GM19099 (cell line): ENCODE data around the gene ZNF714.

Source experiments
- POLR2A ChIP-seq: IDR thresholded peaks from 3 replicates; pipeline ENCODE4 v1.6.1; 2011; ENCODE audit warnings: low read depth; ENCODE audit not compliant: insufficient read length; ENCODE audit errors: extremely low read depth

The ZNF714 gene

DNA sequence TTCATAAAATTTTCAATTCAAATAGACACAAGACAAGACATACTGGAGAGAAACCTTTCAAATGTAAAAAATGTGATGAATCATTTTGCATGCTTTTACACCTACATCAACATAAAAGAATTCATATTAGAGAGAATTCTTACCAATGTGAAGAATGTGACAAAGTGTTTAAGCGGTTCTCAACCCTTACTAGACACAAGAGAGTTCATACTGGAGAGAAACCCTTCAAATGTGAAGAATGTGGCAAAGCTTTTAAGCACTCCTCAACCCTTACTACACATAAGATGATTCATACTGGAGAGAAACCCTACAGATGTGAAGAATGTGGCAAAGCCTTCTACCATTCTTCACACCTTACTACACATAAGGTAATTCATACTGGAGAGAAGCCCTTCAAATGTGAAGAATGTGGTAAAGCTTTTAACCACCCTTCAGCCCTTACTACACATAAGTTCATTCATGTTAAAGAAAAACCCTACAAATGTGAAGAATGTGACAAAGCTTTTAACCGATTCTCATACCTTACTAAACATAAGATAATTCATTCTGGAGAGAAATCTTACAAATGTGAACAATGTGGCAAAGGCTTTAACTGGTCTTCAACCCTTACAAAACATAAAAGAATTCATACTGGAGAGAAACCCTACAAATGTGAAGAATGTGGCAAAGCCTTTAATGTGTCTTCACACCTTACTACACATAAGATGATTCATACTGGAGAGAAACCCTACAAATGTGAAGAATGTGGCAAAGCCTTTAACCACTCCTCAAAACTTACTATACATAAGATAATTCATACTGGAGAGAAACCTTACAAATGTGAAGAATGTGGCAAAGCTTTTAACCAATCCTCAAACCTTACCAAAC, 35.3 kb downstream of the ZNF714 start:
- no peak for TF ChIP-seq POLR2A

DNA sequence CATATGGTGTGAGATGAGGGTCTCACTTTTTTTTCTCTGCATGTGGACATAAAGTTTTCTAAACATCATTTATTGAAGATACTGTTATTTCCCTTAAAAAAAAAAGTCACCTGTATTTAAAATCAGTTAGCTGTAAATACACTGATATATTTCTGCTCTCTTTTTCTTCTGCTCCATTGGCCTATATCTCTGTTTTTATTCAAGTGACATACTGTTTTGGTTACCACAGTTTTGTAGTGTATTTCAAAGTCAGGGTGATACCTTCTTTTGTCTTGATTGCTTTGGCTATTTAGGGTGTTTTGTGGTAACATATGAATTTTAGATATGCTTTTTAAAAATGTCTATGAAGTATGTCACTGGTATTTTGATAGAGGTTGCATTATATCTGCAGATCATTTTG, 44.1 kb downstream of the ZNF714 start:
- TF ChIP-seq POLR2A, result no peak

DNA sequence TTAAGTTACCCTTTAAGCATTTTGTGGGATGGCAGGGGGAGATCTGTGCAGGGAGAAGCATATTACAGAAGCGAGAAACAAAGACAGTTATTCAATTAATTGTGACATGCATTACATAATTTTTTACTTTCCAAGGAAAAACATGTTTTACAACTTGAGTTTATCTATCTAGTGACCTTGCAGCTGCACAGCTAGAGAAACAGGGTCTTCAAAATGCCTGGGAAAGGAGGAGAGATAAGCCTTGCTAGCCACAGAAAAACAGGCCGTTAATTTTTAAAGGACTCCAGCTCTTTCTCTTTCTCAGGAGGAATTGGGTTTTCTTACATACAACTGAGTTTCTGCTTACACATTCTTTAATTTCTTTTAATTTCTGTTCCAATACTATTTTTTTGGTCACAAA, 45.0 kb downstream of the ZNF714 start:
- TF ChIP-seq POLR2A, result no peak

DNA sequence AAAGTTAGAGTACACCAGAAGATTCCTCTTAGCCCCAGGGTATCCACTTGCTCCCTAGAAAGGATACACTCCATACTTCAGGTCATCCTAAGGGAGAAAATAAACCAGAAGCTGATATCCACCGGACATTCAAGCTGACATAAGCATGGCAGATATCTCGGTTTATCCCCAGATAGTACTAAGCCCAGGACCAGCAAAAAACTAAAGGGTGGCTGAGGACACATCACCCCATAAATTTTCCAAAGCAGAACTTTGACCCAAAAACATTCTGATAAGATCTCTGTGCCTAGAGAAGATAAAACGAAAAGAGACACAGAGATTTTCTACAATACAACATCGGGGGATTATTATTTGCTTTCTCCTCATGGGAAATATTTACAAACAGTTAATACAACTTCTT, 45.9 kb downstream of the ZNF714 start:
- TF ChIP-seq POLR2A, result no peak

DNA sequence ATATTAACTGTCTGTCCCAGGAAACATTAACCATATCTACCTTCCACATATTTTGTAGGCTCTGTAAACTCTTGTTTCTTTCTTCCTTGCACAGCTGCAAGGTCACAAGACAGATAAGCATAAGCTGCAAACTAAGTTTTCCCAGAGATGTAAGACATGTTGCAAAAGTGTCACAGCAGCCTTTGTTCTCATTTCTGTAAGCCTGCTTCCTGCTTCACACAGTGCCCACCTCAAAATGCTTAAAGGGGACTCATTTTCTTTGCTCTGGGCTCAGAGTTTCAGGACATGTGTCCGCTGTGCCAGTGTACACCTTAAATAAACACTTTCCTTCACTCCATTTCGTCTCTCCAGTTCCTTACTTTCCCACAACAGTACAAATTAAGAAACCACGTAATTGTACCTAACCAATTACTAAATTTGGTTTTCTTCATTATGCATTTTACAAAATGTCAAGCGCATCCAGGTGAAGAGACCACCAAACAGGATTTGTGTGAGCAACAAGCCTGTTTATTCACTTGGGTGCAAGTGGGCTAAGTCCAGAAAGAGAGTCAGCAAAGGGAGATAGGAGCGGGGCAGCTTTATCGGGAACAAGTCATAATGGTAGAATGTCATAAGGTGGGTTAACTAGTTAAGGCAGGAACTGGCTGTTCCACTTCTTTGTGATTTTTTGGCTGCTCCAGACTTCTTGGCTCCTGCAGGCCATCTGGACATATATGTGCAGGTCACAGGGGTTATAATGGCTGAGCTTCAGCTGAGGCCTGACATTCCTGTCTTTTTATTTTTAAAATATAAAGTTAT, 47.1 kb downstream of the ZNF714 start:
- TF ChIP-seq POLR2A, result no peak

DNA sequence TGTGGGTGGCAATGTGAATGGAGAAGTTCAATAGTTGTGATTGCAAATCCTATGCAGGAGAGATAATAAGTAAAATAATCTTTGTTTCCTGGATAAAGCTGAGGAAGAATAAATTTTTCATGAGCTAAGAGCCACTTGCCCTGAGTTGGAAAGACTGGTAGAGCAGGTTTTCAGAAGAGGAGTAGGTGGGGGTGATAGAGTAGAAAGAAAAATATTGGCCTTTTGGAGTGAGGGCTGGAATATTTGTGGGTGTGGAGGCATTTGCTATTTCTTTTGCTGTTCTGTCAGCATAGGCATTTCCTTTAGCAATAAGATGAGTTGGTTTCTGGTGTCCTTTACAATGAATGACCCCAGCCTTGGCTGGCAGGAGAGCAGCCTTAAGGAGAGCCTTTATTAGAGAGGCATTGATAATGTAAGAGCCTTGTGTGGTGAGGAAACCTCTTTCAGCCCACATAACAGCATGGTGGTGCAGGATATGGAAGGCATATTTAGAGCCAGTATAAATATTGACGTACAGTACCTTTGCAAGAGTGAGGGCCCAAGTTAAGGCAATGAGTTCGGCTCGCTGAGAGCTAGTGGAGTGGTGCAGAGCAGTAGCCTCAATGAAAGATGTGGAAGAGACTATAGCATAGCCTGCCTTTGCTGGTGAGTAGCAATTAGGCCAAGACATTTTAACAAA, 48.2 kb downstream of the ZNF714 start:
- no peak for TF ChIP-seq POLR2A

DNA sequence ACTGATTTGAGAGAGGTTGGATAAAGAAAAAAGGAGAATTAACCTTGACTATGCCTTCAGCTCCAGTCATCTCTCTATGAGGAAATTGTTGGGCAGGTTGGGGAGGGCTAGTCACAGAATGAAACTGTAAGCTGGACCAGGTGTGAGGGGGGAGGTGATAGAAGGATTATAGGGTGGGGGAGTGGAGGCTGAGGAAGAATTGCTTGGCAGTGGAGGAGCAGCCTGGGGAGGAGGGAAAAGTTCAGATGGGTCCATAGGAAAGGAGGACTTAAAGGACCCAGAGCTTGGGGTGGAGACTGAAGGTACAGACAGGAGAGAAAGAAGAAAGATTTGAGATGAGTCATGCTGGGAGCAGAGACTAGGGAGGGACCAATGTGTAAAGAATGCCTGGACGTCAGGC, 51.6 kb downstream of the ZNF714 start:
- no peak for TF ChIP-seq POLR2A

DNA sequence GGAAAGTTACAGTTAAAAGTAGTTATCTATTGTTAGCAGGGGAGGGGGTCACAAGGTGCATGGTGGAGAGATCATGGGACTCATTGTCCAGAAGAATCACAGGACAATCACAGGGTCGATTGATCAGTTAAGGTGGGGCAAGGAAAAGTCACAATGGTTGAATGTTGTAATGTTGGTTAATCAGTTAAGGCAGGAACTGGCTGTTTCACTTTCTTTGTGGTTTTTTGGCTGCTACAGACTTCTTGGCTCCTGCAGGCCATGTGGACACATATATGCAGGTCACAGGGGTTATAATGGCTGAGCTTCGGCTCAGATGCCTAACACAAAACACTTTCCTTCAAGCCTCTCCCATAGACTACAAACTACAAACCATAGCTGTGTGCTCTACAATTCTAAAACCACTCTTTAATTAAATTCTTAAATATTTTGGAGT, 52.9 kb downstream of the ZNF714 start:
- no peak for TF ChIP-seq POLR2A

DNA sequence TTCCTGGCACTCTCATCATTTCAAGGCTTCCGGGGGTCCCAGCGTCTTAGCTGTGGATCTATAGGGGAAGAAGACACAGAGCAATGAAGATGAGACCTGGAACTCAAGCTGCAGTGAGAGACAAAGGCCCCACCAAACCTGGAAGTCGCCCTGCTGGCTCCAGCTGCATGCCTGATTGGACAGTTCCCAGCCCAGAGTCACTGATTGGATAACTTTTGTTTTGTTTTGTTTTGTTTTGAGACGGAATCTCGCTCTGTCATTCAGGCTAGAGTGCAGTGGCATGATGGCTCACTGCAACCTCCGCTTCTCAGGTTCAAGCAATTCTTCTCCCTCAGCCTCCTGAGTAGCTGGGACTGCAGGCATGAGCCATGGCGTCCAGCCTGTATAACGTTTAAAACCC, 53.4 kb downstream of the ZNF714 start:
- TF ChIP-seq POLR2A, result no peak

DNA sequence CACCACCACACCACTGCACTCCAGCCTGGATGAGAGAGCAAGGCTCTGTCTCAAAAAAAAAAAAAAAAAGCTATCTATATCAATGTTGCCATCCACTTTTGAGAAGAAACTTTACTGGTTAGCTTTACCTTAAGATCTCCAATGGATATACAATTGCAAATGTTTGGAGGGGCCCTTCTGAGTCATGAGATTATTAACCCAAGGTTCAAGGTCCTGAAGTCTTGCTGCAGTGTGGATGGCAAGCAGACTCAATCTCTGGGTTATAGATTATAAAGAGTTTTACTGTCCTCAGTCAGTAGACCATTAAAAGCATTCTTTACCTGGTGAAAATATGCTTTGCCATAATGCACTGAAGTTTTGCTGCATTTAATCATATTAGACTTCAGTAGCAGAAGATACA, 56.1 kb downstream of the ZNF714 start:
- TF ChIP-seq POLR2A, result no peak

DNA sequence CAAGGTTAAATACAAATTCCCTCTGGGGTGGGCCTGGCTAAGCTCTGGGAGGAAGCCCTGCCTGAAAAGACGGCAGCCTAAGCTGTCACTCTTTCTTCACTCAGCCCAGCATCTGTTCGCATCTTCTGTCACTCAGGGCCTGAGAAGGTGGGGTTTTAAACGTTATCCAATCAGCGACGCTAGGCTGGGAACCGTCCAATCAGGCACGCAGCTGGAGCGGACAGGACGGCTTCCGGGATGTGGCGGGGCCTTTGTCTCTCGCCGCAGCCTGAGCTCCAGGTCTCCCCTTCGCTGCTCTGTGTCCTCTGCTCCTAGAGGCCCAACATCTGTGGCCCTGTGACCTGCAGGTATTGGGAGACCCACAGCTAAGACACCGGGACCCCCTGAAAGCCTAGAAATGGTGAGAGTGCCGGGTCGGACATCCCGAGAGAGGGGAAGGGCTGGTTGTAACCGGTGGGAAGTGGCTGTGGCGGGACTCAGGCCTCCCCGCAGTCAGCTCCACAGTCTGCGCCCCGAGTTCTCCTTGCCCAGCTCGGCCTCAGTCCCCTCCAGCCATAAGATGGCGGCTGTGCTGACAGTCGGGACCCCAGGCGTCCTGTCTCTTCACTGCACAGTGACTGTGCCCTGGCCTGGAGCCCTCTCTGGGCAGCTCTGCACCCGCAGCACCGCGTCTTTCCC, 59.9 kb downstream of the ZNF714 start, which contains the start of gene ZNF431:
TSS of gene ZNF431 (plus strand) at position 254 of the 678 bp plus-strand sequence. CDS start at position 398, 144 bp downstream.
- peak; percentile 86 for TF ChIP-seq POLR2A

DNA sequence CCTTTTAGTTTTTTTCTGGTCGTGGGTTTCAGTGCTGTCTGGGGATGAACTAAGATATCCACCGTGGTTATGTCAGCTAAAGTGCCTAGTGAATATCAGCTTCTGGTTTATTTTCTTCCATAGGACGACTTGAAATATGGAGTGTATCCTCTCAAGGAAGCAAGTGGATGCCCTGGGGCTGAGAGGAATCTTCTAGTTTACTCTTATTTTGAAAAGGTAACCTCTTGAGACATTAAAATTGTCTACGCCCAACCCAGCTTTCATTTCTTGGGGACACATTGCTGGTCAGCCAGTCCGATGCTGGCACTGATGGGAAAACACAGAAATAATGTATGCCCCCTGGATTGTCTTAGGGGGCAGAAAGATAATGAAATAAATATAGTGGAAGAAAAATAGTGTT, 61.4 kb downstream of the ZNF714 start:
- no peak for TF ChIP-seq POLR2A

DNA sequence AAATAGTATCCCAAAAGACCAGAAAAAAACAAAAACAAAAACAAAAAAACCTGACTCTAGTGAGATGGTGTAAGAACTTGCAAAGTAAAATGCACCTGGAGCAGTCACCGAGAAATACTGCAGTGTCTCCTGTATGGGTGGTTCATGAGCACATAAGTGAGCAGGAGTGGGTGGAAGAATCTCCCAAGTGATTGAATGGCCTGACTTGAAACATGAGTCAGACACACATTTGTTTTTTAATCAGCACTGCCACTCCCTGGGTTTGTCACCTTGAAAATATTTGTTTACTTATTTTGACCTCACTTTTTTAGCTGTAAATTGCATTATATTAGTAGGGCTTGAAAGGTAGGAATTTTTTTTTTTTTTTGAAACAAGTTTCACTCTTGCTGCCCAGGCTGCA, 61.9 kb downstream of the ZNF714 start:
- TF ChIP-seq POLR2A, result no peak

DNA sequence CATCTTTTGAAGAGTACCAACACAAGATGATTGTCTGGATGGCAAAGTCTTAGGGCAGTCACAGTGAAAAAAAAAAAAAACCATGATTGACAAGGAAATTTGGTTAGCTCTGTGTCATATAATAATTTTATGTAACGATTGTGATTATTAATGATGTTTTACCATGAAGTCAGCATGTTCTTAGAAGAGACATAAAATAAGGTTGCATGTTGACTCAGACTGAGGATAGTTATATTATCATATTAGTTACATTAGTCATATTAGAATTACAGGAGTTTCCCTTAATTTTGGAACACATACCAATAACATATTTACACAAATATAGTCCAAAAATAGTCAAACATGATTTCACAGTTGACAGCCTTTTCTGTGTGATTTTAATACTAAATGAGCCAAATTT, 65.5 kb downstream of the ZNF714 start:
- TF ChIP-seq POLR2A, result no peak

DNA sequence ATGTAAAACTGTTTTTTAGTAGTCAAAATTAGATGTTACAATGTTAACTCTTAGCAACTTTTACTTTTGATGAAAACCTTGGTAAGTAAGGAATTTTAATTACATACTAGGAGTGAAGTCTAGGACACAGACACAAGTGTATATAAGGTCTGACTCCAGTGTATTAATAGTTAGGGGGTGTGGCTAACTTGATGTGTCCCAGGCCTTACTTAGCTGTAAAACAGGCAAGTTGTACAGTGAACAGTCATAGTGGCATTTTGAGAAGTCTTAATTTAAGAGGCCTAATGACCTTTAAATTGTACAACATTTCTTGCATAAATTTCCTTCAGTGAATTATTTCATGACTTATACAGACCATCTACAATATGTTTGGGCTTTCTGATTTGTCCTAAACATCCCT, 66.7 kb downstream of the ZNF714 start:
- no peak for TF ChIP-seq POLR2A
